A549 treated with AZD2906 at 1 μM for 4 hours (cell line): ENCODE measurements around the gene HAPLN3. TPM values are rescaled to one million over a fixed set of nuclear protein-coding genes. Genes with fewer than 3 reads are reported as not detected.

ENCODE experiments used
- total RNA-seq: library from RNA; stranded (reverse); fragments of 200-300 nt; extraction: Qiagen RNA extraction; gene quantifications from 5 replicates; pipeline ENCODE4 v1.2.3, GENCODE V29; 2022

HAPLN3 gene
- 22.5 to 25.3 TPM (median 25.3 TPM) in 5 replicates for total RNA-seq

GRCh38 chr15:88894819-88895767, at the start of gene HAPLN3:
HAPLN3 (minus strand) TSS chr15:88895544; CDS start chr15:88887298, 8,246 bp downstream.

GRCh38 chr15:88913017-88913849, 17.9 kb upstream of the HAPLN3 start, which contains the start of gene MFGE8:
MFGE8 (minus strand) TSS chr15:88913379; CDS start chr15:88913319, 60 bp downstream.

Other genes starting within 250 kb of the HAPLN3 start
- 0.66 to 1.4 TPM (median 0.94 TPM) in 5 replicates for gene ACAN, start 92.1 kb downstream of the HAPLN3 start, total RNA-seq
- gene MFGE8, start 17.8 kb upstream of the HAPLN3 start, total RNA-seq, result 293 to 355 TPM (median 331 TPM) in 5 replicates
- 112 to 161 TPM (median 139 TPM) in 5 replicates for gene ABHD2, start 192.9 kb upstream of the HAPLN3 start, total RNA-seq